Measurements from ENCODE around the gene CFAP99. TPM values are rescaled to one million over a fixed set of nuclear protein-coding genes. Genes with fewer than 3 reads are reported as not detected.
A peak's percentile ranks its signal among the peaks of the same experiment; 100 is the strongest.

The CFAP99 gene
- polyA plus RNA-seq, 3 donors, result 0.15 to 0.27 TPM; not detected in 1

DNA sequence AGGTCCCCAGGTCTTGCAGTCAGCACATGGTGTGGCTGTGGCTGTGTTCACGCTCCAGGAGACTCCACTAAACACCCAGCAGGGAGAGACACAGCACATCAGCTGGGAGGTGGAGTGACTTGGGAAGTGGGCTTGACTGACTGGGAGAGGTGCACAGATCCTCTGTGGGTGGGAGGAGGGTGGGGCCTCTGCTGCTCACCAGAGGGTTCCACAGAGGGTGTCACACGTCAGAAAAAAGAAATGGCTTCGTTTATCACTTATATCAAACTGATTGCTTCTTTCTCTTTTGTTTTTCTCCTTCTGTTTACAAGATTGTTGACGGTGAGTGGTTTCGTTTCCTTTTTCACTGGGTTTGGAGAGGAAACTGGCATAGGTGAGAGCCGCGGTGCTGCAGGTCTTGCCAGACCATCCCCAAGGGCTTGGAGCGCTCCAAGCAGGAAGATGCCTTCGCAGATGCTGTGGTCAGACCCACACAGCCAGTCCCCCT, 92.9 kb downstream of the CFAP99 start:
- H3K27ac ChIP-seq (ENCODE audit: low read depth in 1 of 2, low read length in 2 of 2), result peak overlapping the region in 1 of 2 donors; percentile 36
- no peaks in the 10 kb centered on the region for H3K4me1 Mint-ChIP-seq
- no peaks in the 10 kb centered on the region for H3K27me3 Mint-ChIP-seq (ENCODE audit: low read depth in 3 of 3)
- peaks cover 61% of the 10 kb centered on the region for H4K20me1 ChIP-seq (ENCODE audit: insufficient read depth, low read length)
- no peaks in the 10 kb centered on the region for H3K9me3 ChIP-seq (replicated peaks in 1 of 2; ENCODE audit: control insufficient read depth in 1 of 2, insufficient read depth in 1 of 2, low read length in 2 of 2)
- TF ChIP-seq CTCF (IDR thresholded peaks at IDR 0.05), result no peak
- WGBS (ENCODE audit: insufficient coverage), result 100% methylated on average over 1 of the region's 9 CpGs
- no peaks in the 10 kb centered on the region for H3K9me3 Mint-ChIP-seq
- no peak overlapping the region for H3K4me3 ChIP-seq (replicated peaks in 1 of 3; ENCODE audit: low read depth in 2 of 3, low read length in 3 of 3)
- H3K4me1 ChIP-seq (ENCODE audit: control insufficient read depth in 1 of 2, insufficient read depth in 2 of 2, low read length in 2 of 2), result no peaks in the 10 kb centered on the region
- no peaks in the 10 kb centered on the region for H3K27me3 ChIP-seq (ENCODE audit: control insufficient read depth in 2 of 2, insufficient read depth in 2 of 2, low read length in 2 of 2)
- peak overlapping the region in 6 of 7 donors; percentile 20 to 69 (median 58) for H3K27ac Mint-ChIP-seq
- peaks cover 75 to 85% of the 10 kb centered on the region in 2 donors for H3K36me3 Mint-ChIP-seq
- H3K79me2 ChIP-seq (ENCODE audit: insufficient read depth, low read length), result peaks cover 29% of the 10 kb centered on the region
- H3K9ac ChIP-seq (ENCODE audit: insufficient read depth, low read length, poor library complexity, severe bottlenecking), result no peak overlapping the region
- DNase-seq, result no peak
- H3K4me3 Mint-ChIP-seq, result no peak overlapping the region
- intact Hi-C loops (cut with micrococcal nuclease), result no loop called here
- no peak overlapping the region for H2AFZ ChIP-seq (ENCODE audit: insufficient read depth, low read depth, low read length, poor library complexity, severe bottlenecking)
- H3K4me2 ChIP-seq (replicated peaks; ENCODE audit: extremely low read depth, low read length, poor library complexity, severe bottlenecking), result no peak overlapping the region
- H3K36me3 ChIP-seq (replicated peaks in 1 of 2; ENCODE audit: control insufficient read depth in 1 of 2, insufficient read depth in 2 of 2, low read length in 2 of 2), result peaks cover 75 to 95% of the 10 kb centered on the region in 2 donors

Other genes with a start within 250 kb of the CFAP99 start
- gene HAUS3, start 176.8 kb upstream of the CFAP99 start, polyA plus RNA-seq, result 1 to 10 TPM; 4.4 to 5.5 (median 5.0) TPM
- gene POLN, start 176.8 kb upstream of the CFAP99 start, polyA plus RNA-seq, result under 1 TPM; 0.08 to 0.33 (median 0.28) TPM
- 10 to 100 TPM; 24.5 to 39.4 (median 35.9) TPM for gene MXD4, start 156.8 kb upstream of the CFAP99 start, polyA plus RNA-seq
- 1 to 10 TPM; 1.0 to 4.4 (median 1.1) TPM for gene ZFYVE28, start 310 bp upstream of the CFAP99 start, polyA plus RNA-seq
- gene RNF4, start 50.2 kb downstream of the CFAP99 start, polyA plus RNA-seq, result 10 to 100 TPM; 28.8 to 41.3 (median 37.0) TPM
- gene FAM193A, start 117.7 kb downstream of the CFAP99 start, polyA plus RNA-seq, result 10 to 100 TPM in 1 of 3 donors, under 1 TPM in 2; 0.66 to 11.8 (median 0.82) TPM